Occipital lobe (tissue), 2 donors: ENCODE data around the gene RHEB. TPM values are rescaled to one million over a fixed set of nuclear protein-coding genes. Genes with fewer than 3 reads are reported as not detected.
"Not testable (repeated sequence)": the region's sequence is repeated elsewhere in the genome, so short reads cannot be mapped to it uniquely, and the experiment has no call there.

Source experiments
- DNase-seq: peaks from one replicate; lab custom pipeline; 2025; lab: John Stamatoyannopoulos, UW
- total RNA-seq: library from RNA; depleted of rRNA; stranded (reverse); fragments of >200 nt; gene quantifications from one replicate; pipeline ENCODE4 v1.2.3, GENCODE V29; 2014

The RHEB gene
- total RNA-seq, 1 donor from 2014 or later = 83.9 TPM

DNA sequence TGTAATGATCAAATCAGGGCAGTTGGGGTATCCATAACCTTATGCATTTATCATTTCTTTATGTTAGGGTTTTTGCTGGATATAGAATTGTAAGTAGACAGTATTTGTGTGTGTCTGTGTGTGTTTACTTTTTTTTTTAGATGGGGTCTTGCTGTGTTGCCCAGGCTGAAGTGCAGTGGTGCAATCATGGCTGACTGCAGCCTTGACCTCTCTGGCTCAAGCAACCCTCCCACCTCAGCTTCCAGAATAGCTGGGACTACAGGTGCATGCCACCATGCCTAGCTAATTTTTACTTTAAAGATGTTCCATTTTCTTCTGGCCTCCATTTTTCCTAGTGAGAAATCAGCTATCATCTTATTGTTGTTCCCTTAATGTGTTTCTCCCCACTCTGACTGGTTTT, 10.1 kb upstream of the RHEB start:
- no peak for DNase-seq

DNA sequence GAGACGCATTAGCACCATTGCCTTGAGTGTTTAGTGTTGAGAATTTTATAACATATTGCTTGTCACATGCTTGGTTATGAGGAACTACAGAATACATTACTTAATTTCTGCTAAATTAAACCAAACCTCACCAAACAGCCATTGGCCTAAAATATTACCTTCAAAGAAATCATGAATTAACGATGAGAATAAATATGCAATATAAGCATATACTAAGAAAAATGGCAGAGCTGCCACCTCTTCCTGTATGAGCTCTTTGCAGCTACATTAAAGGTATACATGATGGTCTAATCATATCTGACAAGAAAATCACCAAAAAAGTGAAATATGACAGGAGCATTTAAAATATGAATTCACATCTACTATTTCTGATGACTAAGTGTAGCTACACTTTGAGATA, 5.2 kb upstream of the RHEB start:
- no peak for DNase-seq

DNA sequence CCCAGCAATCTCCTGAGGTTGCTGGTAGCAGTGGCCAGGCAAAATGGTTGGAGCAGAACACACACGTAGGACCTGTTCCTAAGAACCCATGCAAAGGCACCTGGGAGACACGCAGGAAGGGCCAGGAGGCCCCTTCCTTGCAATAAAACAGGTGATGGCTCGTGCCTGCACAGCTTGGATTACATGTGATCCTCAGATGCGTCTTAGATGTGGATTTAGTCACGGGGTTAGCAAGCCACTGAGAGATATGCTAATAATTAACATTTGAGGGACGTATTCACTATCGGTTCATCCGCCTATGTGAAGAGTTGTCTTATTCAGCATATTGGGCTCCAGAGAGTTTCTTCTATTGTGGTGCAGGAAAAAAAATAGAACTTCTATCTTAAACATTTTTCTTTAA, 4.6 kb upstream of the RHEB start:
- no peak for DNase-seq

DNA sequence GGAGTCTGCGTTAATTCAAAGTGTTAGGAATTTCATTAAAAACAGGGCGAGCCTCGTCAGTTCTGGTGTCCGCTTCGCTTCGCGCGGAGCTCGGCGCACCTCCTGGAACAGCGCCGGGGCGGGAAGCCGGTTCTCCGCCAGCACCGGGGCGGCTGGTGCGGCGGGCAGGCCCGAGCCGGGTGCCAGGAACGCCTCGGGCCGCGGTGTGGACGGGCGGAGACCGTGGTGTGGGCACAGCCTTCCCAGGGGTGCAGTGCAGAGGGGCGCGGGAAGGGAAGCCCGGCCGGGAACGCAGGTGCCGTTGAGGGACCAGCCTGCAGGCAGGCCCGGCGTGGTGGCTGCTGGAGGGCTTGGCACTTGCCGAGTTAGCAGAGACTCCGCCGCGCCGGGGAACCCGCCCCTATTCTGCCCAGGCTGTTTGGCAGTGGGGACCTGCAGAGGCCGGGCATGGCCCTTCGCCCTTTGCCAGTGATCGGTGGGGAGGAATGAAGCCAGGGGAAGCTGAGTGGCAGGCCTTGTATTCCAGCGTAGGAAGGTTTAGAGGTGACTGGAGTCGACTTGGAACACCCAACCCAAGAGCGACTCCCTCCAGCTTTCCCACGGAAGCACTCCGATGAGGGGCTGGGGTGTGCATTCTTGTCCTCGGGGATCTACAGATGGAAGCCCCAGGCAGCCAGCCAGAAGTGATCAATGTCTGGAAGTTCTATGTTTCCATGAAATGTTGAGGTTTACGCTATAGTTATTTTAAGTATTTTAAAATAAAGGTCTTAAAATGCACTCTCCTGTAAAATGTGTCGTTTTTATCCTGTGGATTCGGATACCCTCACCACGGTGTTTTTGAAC, 945 bp upstream of the RHEB start:
- DNase-seq = no peak

DNA sequence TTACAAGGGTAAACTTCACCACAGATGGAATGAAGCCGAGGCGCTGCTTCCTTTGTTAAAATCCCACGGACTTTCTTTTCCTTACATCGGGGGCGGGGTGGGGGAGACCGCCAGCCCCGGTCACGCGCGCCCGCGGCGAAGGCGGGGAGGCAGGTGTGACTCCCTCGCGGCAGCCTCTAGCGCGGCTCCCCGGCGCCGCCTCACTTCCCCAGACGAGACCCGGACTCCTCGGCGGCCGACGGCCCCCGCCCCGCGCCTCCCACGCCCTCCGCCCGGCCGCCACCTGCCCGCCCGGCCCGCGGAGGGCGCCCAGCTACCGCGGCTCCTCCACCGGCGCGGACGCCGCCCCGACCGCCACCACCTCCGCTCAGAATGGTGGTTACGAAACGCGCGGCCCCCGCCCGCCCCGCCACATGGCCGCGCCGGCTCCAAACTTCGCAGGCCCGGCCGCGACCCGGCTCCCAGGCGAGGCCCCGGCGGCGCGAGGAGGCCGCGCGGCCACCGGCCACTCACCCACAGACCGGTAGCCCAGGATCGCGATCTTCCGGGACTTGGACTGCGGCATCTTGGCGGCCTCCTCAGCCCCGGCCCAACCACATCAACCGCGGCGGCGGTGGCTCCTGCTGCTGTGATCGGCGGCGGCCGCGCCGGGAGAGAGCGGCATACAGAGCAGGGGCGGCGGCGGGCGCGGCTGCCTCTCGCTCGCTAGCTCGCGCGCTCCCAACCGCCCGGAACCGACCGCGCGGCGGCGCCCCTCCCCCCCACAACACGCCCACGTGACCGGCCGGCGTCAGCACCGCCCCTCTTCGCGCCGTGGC, 539 bp downstream of the RHEB start:
- DNase-seq = not testable (repeated sequence)

DNA sequence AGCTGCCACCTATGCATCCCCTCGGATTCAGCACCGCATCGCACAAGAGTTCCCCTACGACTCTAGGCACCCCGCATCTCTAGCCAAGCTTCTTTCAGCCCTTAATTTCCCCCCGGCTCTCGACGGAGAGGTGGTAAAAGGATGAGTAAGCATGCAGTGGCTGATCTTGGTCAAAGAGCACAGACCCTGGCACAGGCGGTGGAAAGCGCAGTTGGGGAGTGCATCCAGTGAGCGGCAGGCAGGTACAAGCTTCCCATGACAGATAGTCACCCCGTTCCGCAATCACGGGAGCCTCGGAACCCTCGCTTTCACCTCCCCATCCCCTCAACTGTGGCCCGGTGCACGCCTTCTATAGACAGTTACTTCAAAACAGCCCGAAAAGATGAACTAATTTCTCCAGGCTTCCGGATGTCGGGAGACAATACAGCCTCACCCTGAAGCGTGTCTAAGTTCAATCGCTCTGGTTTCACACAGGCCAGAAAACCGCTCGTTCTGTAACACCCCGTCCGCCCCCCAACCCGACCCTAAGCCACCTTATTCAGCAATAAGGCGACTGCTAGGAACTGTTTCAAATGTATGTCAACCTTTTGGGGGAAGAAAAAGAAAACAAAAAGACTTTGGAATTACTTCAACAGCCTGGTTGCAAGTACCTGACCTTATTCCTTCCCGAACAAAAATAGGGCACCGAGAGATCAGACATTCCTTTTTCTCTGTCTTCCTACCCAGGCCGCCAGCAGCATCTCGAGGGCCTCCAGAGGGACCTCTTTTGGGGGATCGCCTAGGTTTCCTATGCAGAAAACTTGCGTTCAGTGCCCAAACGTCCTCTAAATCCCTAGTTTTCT, 1.4 kb downstream of the RHEB start:
- DNase-seq = no peak

DNA sequence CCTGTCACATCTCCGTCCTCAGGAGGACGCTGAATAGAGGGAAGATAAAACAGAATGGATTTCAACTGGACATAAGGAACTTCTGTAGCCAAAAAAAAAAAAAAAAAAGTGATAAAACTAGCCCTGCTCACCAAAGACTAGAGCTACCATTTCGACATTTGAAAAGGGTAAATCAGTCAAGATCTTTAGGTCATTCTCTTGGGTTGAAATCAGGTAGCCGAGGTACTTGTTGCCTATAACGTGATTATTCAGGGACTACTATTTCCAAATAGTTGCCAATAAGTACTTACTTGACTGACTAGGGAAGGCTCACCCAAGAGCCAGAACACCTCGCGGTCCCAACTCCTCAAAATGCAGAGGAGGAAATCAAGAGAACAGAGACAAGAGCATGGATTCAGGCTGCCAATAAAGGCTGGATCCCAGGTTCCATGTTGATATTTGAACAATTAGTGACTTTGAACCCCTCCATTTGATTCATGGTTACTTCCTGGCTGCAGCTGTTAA, 2.0 kb downstream of the RHEB start:
- DNase-seq = no peak

DNA sequence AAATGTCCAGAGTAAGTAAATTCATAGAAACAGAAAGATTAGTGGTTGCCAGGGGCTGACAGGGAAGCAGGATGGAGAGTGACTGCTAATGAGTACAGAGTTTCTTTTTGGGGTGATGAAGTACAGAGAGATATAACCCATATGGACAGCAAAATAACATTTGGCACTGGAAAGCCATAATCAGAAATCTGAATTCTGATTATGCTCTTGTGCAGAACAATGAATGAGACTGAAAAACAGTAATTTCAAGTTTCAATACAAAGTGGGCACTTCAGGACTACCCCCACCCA, 4.5 kb downstream of the RHEB start:
- DNase-seq = no peak

DNA sequence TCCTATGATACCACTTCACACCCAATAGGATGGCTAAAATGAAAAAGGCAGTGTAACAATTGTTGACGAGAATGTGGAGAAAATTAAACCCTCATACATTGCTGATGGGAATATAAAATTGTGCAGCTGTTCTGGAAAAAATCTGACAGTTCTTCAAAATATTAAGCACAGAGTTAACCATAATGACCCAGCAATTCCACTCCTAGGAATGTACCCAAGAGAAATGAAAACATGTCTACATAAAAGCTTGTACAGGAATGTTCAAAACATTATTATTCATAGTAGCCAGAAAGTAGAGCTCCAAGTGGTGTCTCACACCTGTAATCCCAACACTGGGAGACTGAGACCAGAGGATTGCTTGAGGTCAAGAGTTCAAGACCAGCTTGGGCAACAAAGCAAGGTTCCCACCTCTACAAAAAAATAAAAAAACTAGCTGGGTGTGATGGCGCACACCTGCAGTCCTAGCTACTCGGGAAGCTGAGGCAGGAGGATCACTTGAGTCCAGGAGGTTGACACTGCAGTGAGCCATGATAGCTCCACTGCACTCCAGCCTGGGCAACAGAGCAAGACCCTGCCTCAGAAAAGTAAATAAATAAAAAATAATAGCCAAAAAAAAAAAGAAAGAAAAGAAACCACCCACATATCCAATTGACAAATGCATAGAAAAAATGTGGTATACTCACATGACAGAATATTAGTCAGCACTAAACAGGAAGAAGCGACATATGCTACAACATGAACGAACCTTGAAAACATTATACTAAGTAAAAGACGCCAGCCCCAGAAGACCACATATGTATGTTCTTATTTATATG, 5.0 kb downstream of the RHEB start:
- DNase-seq = no peak

DNA sequence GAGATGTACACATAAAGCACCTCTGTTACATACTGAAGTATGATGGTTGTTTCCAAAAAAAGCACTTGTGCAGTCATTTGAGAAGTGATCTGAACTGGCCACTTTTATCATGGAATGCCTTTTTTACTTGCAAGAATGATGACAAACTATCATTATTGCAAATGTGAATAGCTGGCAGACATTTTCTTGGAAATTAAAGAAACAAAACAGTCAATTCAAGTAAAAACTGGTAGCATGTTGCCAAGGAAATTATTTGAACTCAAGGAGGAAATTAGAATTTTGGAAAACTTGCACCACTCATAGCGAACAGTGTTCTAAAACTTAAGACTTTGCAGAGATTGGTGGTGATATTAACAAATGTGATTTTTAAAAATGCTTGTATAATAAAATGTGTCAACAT, 6.6 kb downstream of the RHEB start:
- DNase-seq = no peak

DNA sequence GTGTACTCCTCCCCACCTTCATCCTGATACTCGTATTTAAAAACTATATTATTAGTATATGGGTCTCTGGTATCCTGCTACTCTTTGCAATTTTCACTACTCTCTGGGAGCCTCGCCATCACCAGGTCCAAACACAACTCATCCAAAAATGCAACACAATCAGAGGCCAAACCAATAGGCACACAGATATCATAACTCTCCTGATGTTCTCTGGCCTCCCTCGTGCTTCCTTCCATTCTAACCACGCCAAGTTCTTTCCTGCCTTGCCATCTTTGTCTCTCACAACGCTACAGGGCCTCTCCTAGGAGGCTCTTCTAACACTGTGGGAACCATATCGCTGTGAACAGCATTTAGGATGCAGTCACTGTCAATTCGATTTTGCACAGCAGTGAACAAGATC, 7.3 kb downstream of the RHEB start:
- no peak for DNase-seq

DNA sequence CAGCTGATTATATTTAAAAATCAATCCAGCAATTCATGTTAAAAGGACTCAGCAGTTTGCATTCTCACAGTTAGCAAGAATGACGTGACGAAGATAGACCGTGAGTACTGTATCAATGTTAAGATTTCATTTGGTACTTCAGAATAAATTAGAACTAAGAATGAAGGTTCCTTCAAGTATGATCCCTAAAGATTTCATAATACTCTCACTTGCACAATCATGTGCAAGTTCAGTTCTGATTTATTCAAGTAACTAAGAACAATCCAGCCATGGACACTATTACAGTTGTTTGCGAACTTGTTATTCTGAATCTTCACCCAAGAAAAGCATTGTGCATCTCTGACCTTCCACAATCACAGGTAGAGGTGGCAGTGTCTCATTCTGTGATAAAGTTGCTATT, 7.7 kb downstream of the RHEB start:
- no peak for DNase-seq

DNA sequence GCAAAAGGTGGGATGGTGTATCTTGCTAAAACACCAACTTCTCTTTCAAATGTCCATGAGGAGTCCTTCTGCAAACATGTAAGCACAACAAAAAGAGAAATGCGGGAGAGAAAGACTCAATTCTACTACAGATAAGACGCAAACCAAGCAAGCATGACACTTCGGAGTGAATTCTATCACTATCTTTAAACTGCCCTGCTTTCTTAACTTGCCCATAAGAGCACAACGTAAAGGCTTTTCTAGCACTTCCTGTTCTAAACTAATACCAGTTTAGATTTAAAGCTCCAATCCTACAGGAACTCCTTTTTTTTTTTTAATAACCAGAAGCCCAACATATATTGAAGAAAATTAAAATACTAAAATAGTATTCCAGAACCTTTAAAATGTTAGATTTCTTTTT, 8.4 kb downstream of the RHEB start:
- DNase-seq = no peak

DNA sequence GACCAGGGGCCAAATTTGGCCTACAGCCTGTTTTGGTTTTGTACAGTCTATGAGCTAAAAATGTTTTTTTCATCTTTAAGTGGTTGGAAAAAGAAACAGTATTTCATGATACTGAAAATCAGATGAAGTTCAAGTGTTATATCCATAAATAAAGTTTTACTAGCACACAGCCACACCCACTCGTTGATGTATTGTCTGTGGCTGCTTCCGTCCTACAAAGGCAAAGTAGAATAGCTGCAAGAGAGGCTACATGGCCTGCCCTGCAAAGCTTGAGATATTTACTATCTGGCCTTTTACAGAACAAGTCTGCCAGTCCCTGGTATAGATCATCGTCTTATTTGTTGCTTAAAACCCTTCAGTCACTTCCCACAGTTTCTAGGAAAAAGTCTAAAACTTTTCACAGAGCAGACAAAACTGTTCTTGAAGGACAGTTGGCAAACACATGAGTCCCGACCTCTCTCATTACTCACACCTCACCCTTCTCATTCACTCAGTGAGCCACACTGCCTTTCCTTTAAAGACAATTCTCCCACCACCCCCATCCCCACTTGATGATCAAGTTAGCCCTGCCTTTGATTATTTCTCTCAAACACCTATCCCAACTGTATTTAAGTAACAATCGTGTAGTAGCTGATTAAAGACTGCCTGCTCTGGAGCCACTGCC, 9.9 kb downstream of the RHEB start:
- DNase-seq = no peak

DNA sequence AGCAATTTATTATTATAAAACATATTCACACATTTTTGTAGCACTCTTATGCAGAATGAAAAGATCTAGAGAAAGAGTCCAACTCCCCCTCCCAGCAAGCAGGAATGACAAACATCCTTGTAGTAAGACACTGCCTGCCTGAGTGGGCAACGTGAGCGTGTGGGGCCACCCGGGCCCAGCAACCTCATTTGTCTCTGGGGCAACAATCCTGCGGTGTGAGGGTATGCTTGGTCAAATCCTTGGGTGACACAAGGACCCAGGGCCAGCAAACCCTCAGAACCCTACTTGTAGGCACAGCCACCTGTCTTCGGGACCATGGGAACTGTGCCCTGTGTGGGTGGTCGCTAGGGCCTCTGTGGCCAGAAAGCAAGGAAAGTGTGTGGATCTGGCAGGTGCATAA, 10.7 kb downstream of the RHEB start:
- DNase-seq = no peak

DNA sequence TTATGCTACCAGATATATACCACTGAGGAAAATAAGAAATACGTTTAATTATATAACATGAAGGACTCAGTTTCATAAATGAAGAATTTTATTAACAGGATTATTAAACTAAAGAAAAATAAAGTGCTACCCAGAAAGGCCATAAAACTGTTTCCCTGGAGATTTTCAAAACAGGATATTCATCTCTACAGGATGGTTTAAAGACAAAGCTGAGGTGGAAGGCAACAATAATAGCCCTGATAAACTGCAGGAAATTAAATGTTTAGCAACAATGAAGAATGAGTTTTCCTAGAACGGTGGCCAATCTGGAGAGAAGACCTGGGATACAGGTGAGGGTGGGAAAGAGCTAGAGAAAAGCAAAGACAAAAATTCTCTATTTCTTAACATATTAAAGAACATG, 11.9 kb downstream of the RHEB start:
- DNase-seq = no peak

DNA sequence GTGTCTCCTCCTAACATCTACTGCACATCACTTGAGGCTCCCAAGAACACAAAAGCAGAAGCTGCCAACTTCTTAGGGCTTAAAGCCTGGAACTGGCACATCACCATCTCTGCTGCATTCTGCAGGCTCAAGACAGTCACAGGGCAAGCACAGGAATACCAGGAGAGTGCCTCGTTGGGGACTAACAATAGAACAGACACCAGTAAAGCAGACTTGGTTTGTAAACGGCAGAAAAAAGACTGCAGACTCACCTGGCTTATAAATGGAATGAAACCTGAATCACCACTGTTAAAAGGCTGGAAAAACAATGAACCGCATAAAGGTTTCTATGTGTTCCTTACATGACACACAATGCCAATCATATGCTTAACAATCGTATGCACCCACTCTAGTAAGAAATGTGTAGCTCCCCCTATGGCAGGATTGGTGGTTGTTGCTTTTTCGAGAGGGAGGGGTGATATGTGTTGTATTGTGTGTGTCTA, 12.8 kb downstream of the RHEB start:
- DNase-seq = no peak

DNA sequence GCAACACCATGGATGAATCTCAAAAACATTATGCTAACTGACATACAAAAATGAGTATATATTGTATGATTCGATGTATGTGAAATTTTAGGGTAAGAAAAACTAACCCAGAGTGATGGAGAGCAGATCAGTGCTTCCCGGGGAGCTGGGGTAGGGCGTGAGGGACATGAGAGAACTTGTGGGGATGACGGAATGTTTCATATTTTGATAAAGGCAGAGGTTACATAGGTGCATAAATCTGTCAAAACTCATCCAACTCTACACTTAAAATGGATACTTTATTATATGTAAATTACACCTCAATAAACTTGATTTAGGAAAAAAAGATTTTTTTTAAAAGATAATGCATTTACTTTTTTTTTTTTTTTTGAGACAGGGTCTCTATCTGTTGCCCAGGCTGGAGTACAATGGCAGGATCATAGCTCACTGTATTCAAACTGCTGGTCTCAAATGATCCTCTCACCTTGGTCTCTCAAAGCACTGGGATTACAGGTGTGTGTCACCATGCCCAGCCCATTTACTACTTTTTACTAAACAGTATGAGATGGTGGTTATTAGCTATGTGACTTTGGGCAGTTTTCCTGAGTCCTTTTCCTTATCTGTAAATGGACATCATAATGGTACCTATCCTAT, 13.7 kb downstream of the RHEB start:
- DNase-seq = no peak

DNA sequence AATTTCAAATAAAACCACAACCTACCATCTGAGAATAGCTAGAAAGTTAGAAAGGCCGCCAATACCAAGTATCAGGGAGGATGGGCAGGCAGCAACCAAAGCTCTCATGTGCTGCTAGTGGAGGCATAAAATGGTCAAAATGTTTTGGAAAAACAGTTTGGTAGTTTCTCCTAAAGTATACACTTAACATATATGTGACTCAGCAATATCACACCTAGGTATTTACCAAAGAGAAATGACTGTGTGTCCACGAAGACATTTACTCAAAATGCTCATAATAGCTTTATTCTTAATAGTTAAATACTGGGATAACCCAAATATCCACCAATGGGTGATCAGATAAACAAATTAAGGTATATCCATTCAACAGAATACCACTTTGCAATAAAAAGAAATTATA, 14.3 kb downstream of the RHEB start:
- no peak for DNase-seq
